ENCODE data around the gene MASP1.

Gene MASP1

GRCh38 chr3:187293516-187294430 lies 2.2 kb upstream of the MASP1 start:
- DNase-seq: no peak

GRCh38 chr3:187292631-187293515 lies 1.3 kb upstream of the MASP1 start:
- DNase-seq: no peak

- DNase-seq: no peak
Measured at GRCh38 chr3:187292181-187292580, 644 bp upstream of the MASP1 start.

GRCh38 chr3:187291001-187291511 lies 481 bp downstream of the MASP1 start:
- no peak for DNase-seq

DNA sequence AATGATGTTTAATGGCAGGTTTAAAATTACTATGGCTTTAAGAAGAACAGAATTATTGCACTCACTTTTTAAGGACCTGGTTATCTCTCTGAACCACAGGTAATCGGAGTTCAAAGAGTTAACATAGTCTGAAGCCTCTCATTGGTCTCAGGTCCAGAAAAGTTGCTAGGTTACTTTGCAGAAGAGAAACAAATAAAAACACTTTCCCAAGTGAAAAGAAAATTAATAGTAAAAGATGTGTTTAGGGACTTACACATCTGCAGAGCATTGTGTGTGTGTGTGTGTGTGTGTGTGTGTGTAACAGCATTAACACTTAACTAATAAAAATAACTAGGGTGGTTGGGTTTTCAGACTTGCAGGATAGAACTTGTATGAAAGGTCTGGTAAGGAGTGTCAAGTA lies 1.0 kb downstream of the MASP1 start:
- no peak for DNase-seq

- DNase-seq: no peak
Measured at GRCh38 chr3:187288855-187289605, 2.5 kb downstream of the MASP1 start.

DNA sequence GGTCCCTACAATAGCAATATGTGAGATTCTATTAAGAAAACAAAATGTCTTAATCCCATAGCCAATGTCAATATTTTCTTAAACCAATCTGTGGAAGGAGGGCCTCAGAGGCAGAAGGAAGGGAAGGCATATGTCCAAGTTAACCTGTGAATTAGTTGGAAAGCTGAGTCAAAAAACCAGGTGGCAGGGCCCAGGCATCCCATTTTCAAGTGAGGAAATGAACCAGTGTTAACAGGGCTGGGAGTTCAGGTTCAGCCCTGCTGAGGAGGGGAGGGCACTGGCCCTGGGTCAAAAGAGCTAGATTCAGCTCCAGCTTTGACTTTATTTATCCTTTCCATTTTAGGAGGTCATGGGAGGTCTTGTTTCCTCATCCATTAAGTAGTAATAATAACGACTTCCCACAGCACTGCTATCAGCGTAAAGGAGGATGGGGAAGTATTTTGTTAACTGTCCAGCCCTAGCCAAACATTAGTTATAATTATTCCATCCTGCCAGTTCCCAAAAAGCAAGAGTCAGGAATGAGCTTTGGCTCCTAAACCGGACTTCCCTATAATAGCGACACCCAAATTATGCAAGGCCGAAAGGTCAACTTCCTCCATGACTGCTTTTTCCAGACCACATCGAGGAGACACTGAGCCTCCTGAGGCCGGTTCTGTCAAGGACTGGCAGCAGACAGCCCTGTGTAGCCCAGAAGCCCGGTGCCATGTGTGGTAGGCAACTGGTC lies 3.2 kb downstream of the MASP1 start:
- no peak for DNase-seq

- no peak for DNase-seq
Measured at GRCh38 chr3:187287256-187287655, 4.3 kb downstream of the MASP1 start.

GRCh38 chr3:187286467-187287059 lies 5.0 kb downstream of the MASP1 start:
- DNase-seq: no peak

GRCh38 chr3:187281191-187281714 lies 10.3 kb downstream of the MASP1 start:
- DNase-seq: no peak

GRCh38 chr3:187280644-187281043 lies 10.9 kb downstream of the MASP1 start:
- no peak for DNase-seq

- no peak for DNase-seq
Measured at GRCh38 chr3:187277129-187277462, 14.4 kb downstream of the MASP1 start.

DNA sequence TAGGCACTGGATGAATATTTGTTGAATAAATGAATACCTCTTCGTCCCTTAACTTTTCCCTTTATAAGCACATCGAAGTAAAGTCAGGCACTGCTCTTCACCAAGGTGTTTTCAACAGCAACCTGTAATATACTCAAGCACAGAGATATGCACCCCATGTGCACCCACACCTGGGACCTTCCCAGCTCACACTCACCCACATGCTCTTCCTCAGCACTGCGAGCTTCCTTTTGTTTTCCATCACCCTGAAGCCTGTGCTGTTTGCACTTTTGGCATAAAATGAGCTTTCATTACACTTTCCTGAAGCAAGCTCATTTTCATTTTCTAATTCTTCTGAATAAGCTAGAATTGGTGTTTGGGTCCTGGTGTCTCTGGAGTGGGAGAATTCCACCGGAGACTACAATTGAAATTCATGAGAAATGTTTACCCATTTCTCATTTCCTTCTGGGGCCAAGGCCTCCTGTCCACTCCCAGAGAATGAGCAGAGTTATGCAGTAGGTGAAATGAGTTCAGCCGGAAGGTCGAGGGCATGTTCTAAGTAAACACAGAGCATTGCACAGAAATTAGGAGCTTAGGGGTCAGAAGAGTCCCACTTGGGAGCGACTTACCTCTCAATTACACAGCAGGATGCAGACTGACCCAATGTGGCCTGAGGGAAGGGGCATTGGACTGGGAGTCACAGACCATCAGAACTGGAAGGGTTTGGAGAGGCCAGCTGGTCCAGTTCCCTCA lies 15.0 kb downstream of the MASP1 start:
- no peak for DNase-seq

- DNase-seq: no peak
Measured at GRCh38 chr3:187274977-187275338, 16.6 kb downstream of the MASP1 start.

DNA sequence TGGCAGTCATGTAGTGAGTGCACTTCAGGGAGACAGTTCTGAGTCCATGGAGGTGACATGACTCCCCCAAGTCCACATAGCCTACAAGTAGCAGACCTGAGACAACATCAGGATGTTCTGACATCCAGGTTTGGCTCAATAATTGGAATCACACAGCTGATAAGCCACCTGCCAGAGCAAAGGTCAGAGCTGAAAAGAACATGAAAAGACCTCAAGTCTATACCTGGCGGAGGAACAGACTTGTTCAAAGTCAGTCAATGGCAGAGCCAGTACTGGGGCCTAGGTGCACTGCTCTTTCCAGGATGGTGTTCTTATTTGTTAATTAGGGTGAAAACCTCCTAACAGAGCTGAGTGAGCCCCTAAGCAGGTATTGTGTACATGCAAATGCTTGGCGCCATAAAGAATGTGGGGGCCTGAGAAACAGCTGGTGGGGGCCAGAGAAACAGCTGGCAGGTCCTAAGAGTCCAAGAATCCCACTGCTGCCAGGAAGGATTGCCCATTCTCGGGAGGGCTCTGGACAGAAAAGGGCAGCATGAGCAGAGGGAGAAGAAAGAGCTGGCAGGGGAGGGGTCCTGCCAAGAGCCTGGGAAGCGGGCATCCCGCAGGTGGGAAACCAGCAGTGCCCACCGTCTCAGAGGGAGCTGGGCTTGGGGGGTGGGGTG lies 17.1 kb downstream of the MASP1 start:
- no peak for DNase-seq

DNA sequence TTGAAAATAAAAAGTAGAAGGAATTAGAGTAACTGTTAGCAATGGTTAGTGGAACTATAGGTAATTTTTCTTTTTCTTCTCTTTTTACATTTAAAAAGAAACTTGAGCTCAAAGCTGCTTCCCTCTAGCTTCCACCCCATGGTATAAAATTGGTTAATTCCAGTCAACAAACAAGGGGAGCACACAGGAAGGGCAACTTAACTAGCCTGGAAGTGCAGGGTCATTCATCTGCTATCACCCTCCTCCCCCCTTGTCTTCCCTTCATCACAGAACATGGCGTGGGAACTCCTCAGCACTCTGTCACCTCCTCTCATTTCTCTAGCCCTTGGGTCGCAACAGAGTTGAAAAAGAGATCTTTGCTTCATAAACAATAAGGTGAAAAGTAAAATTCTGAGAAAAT lies 20.0 kb downstream of the MASP1 start:
- DNase-seq: no peak

DNA sequence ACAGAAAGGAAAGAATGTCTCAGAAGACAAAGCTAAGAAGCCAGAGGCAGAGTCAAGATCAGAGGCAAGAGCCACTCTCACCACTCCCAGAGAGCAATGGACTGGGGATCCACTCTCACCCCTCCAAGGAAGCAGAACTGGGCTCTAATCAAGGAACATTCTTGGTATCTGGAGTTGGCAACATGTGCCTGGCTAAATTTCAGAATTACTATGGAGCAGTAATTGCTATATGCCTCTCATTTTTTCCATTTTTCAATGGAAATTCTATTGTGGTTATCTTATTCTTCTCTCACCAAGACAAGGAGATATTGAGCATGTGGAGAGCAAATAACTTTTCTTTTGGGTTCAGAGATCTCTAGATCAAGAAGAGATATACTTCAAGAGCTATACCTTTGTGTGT lies 22.1 kb downstream of the MASP1 start:
- DNase-seq: no peak

DNA sequence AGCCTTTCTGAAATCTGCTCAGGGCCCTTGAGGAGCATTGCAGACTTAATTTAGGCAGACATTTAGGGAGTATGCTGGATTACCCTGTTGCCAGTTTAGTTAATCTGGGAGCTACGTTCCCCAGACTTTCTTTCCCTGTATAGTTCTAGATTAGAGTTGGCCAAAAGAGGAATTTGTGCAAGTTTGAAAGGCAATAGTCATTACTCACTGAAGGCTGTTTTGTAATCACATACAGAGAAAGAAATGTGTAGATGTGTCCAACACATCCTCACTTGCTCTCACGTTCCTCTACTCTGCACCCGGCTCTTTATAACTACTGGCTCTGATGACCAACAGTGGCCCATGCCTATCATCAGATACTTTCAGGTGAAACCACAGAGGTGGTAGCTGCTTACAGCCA lies 24.2 kb downstream of the MASP1 start:
- DNase-seq: no peak

DNA sequence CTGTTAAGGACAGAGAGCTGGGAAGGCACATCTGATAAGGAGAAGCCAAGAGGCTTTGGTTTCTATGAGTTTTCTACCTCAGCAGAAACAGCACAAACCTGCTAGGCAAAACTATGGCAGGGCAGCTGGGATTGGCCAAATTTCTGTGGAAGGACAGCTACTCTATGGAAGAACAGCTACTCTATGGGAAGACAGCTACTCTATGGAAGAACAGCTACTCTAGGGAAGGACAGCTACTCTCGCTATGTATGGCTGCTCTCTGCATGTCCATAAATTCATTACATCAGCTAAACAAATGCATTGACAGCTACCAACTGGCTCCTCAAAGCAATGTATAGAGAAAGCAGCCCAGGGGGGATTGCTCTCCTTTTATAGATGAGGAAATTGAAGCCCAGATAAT lies 24.8 kb downstream of the MASP1 start:
- DNase-seq: no peak

GRCh38 chr3:187265461-187265955 lies 26.0 kb downstream of the MASP1 start:
- no peak for DNase-seq
